ENCODE measurements around the gene PHTF2. TPM values are rescaled to one million over a fixed set of nuclear protein-coding genes. Genes with fewer than 3 reads are reported as not detected.

Gene PHTF2
- total RNA-seq, 1 experiment from 2014 or later = 26.7 TPM

- TF ChIP-seq JUND (IDR thresholded peaks at IDR 0.05) (no peak), ATF3 (IDR thresholded peaks at IDR 0.05) (no peak), ELF1 (IDR thresholded peaks at IDR 0.05; ENCODE audit: borderline replicate concordance, low read depth) (no peak), CBX3 (IDR thresholded peaks at IDR 0.05; ENCODE audit: low read depth) (no peak), EZH2 (IDR thresholded peaks at IDR 0.05) (no peak)
Observed at GRCh38 chr7:77954773-77955555, 156.4 kb downstream of the PHTF2 start (continued).

- RAD21 ChIA-PET (ENCODE audit: low non-redundant PET in 1 of 2, low total read pairs in 2 of 2, uncharacterized antibody in 2 of 2, unreplicated experiment in 2 of 2) = no interaction called here
Observed at GRCh38 chr7:77958436-77958835, 159.9 kb downstream of the PHTF2 start.

More at GRCh38 chr7:77958436-77958835, 159.9 kb downstream of the PHTF2 start:
- Histone ChIP-seq H3K27me3 (ENCODE audit: insufficient read depth, low read length) (no peaks in the 10 kb centered on the region), H3K4me3 (replicated peaks in 1 of 2; ENCODE audit: low read depth in 1 of 2, low read length in 2 of 2) (no peak overlapping the region), H3K36me3 (ENCODE audit: control insufficient read depth in 1 of 2, insufficient read depth in 2 of 2, low read length in 2 of 2) (no peaks in the 10 kb centered on the region), H3K79me2 (ENCODE audit: insufficient read depth, low read length) (no peaks in the 10 kb centered on the region), H3K4me2 (ENCODE audit: low read length) (no peak overlapping the region), H3K4me1 (ENCODE audit: control insufficient read depth in 1 of 2, insufficient read depth in 2 of 2, low read length in 2 of 2) (no peaks in the 10 kb centered on the region), H3K9me2 (ENCODE audit: insufficient read depth) (no peaks in the 10 kb centered on the region), H2AFZ (ENCODE audit: low read depth, low read length, poor library complexity, severe bottlenecking) (no peak overlapping the region), H3K9me3 (ENCODE audit: control insufficient read depth in 1 of 2, insufficient read depth in 1 of 2, low read depth in 1 of 2, low read length in 2 of 2) (no peaks in the 10 kb centered on the region), H3K27ac (ENCODE audit: low read depth, low read length) (no peak overlapping the region), H4K20me1 (ENCODE audit: insufficient read depth) (no peaks in the 10 kb centered on the region), H3K9ac (ENCODE audit: low read length) (no peak overlapping the region)
- intact Hi-C loops (cut with micrococcal nuclease) = no loop called here
- CTCF ChIA-PET = no interaction called here
- BruUV-seq (replicated peaks) = no TSS peak
- POLR2A ChIA-PET = no interaction called here
- DNase-seq (ENCODE audit: low read depth, low spot score) (no peak), ATAC-seq (no peak)
- no peak for TF ChIP-seq TCF7L2 (IDR thresholded peaks at IDR 0.05; ENCODE audit: borderline replicate concordance, extremely low read depth, insufficient read depth, insufficient read length)
- no peak for TF ChIP-seq POLR2A (IDR thresholded peaks at IDR 0.05; ENCODE audit: borderline replicate concordance, extremely low read depth, insufficient read depth, insufficient read length)
- no peak for TF ChIP-seq ZFX (IDR thresholded peaks at IDR 0.05)
- TF ChIP-seq SP1 (IDR thresholded peaks at IDR 0.05; ENCODE audit: low read depth) = no peak
- TF ChIP-seq SIN3A (IDR thresholded peaks at IDR 0.05; ENCODE audit: low read depth) = no peak
- TF ChIP-seq EGR1 (IDR thresholded peaks at IDR 0.05; ENCODE audit: low read depth) = no peak
- TF ChIP-seq FOSL1 (IDR thresholded peaks at IDR 0.05; ENCODE audit: low read depth) = no peak
- TF ChIP-seq ZNF274 (IDR thresholded peaks at IDR 0.05; ENCODE audit: low read depth, low read length) = no peak
- no peak for TF ChIP-seq MAX (IDR thresholded peaks at IDR 0.05)
- TF ChIP-seq JUND (IDR thresholded peaks at IDR 0.05) = no peak
- TF ChIP-seq ELF1 (IDR thresholded peaks at IDR 0.05; ENCODE audit: borderline replicate concordance, low read depth) = no peak
- no peak for TF ChIP-seq SRF (IDR thresholded peaks at IDR 0.05; ENCODE audit: low read depth)
- TF ChIP-seq RAD21 (IDR thresholded peaks at IDR 0.05; ENCODE audit: low read depth) = no peak
- no peak for TF ChIP-seq CBX3 (IDR thresholded peaks at IDR 0.05; ENCODE audit: low read depth)

Data from HCT116 (cell line).